H1 (cell line): Measurements from ENCODE around the gene POP7. TPM values are rescaled to one million over a fixed set of nuclear protein-coding genes. Genes with fewer than 3 reads are reported as not detected.

Experiments
- CTCF ChIA-PET: fragments of 300-600 bp; sonication (Branson Sonifier 250); formaldehyde crosslinking; loops from one replicate; lab custom pipeline; 2021; ENCODE audit not compliant: partially characterized antibody; lab: Charles Lee
- POLR2A ChIA-PET: fragments of 300-600 bp; sonication (Branson Sonifier 250); formaldehyde crosslinking; loops from one replicate; lab custom pipeline; 2021; ENCODE audit warnings: inconsistent platforms; ENCODE audit not compliant: partially characterized antibody; lab: Charles Lee
- DNase-seq, 2 experiments: peaks; one replicate each; pipeline versions ENCODE4 v3.0.0 to v3.0.0-alpha.2; 2010 to 2022; ENCODE audit warnings: low spot score in 2 of 2, low read depth in 1 of 2, mixed read lengths in 1 of 2
- FAIRE-seq: peaks from 2 replicates; lab custom pipeline; 2011; peaks lifted over from hg19 to GRCh38; lab: Jason Lieb, UNC
- H2AFZ ChIP-seq: 2 replicates; pipeline ENCODE4 v1.8.1; 2012; ENCODE audit warnings: low read length, inconsistent platforms
- H2AK5ac ChIP-seq: 2 replicates; pipeline ENCODE4 v1.6.1; 2013; ENCODE audit warnings: low read depth, low read length
- H2BK120ac ChIP-seq: replicated peaks from 2 replicates; pipeline ENCODE3; 2013; ENCODE audit warnings: low read depth, low read length, inconsistent platforms
- H2BK12ac ChIP-seq: 2 replicates; pipeline ENCODE4 v1.6.1; 2013; ENCODE audit warnings: low read depth, low read length
- H2BK15ac ChIP-seq: 2 replicates; pipeline ENCODE4 v1.6.1; 2013; ENCODE audit warnings: low read length
- H2BK20ac ChIP-seq: 2 replicates; pipeline ENCODE4 v1.6.1; 2013; ENCODE audit warnings: low read length
- H2BK5ac ChIP-seq: 2 replicates; pipeline ENCODE4 v1.6.1; 2013; ENCODE audit warnings: low read depth, low read length
- H3K14ac ChIP-seq: 2 replicates; pipeline ENCODE4 v1.6.1; 2013; ENCODE audit warnings: inconsistent platforms; ENCODE audit not compliant: insufficient read length
- H3K18ac ChIP-seq: 2 replicates; pipeline ENCODE4 v1.6.1; 2013; ENCODE audit warnings: low read length; ENCODE audit errors: extremely low read depth
- H3K23ac ChIP-seq: 2 replicates; pipeline ENCODE4 v1.6.1; 2013; ENCODE audit warnings: inconsistent platforms; ENCODE audit not compliant: insufficient read length
- H3K23me2 ChIP-seq: 2 replicates; pipeline ENCODE4 v1.6.1; 2013; ENCODE audit warnings: low read depth, low read length
- H3K27ac ChIP-seq: 2 replicates; pipeline ENCODE4 v1.6.1; 2011; ENCODE audit warnings: low read depth, low read length, inconsistent platforms
- H3K27me3 ChIP-seq, 4 experiments: replicated peaks in 1 of 4; 1 replicate in 1 of 4; 2 replicates in 3 of 4; pipeline versions ENCODE4 v1.6.1 to v1.8.1; 2011 to 2013; ENCODE audit warnings: low read length in 3 of 4, mild to moderate bottlenecking in 3 of 4, inconsistent platforms in 2 of 4, mixed read lengths in 2 of 4, moderate library complexity in 1 of 4; ENCODE audit not compliant: control insufficient read depth in 3 of 4, insufficient read depth in 3 of 4; ENCODE audit errors: extremely low read depth in 1 of 4
- H3K36me3 ChIP-seq, 4 experiments: 2 replicates each; pipeline versions ENCODE4 v1.6.1 to v1.8.1; 2011 to 2013; ENCODE audit warnings: mild to moderate bottlenecking in 4 of 4, low read length in 3 of 4, moderate library complexity in 2 of 4, control low read depth in 1 of 4, inconsistent platforms in 1 of 4; ENCODE audit not compliant: insufficient read depth in 4 of 4, control insufficient read depth in 2 of 4
- H3K4ac ChIP-seq: replicated peaks from 2 replicates; pipeline ENCODE3; 2013; ENCODE audit warnings: low read length, low read depth, mixed read lengths, inconsistent platforms; ENCODE audit not compliant: insufficient read length
- H3K4me1 ChIP-seq, 4 experiments: replicated peaks in 1 of 4; 1 replicate in 1 of 4; 2 replicates in 3 of 4; pipeline versions ENCODE4 v1.6.1 to v1.8.1; 2011 to 2013; ENCODE audit warnings: low read length in 3 of 4, inconsistent platforms in 2 of 4, mixed read lengths in 1 of 4; ENCODE audit not compliant: insufficient read depth in 4 of 4, control insufficient read depth in 3 of 4
- H3K4me2 ChIP-seq, 2 experiments: 2 replicates each; pipeline versions ENCODE4 v1.6.1 to v1.8.1; 2011 to 2013; ENCODE audit warnings: low read depth in 2 of 2, low read length in 2 of 2, control low read depth in 1 of 2, inconsistent platforms in 1 of 2, mild to moderate bottlenecking in 1 of 2; ENCODE audit not compliant: insufficient read depth in 1 of 2
- H3K4me3 ChIP-seq, 4 experiments: fragments of 200-600, 300-600 bp in 1 of 4; sonication (generic), shearing (Covaris generic), sonication (Bioruptor Twin) in 1 of 4; 2 replicates each; pipeline versions ENCODE4 v1.5.1 to v1.8.1; 2011 to 2016; ENCODE audit warnings: low read length in 4 of 4, low read depth in 3 of 4, control low read depth in 2 of 4, inconsistent platforms in 2 of 4, mild to moderate bottlenecking in 2 of 4, mixed read lengths in 1 of 4, moderate library complexity in 1 of 4; ENCODE audit not compliant: insufficient read depth in 2 of 4; ENCODE audit errors: extremely low read depth in 1 of 4
- H3K56ac ChIP-seq: replicated peaks from 2 replicates; pipeline ENCODE3; 2013; ENCODE audit warnings: low read depth, mild to moderate bottlenecking, mixed read lengths, low read length, inconsistent platforms; ENCODE audit not compliant: insufficient read length
- H3K79me1 ChIP-seq: 2 replicates; pipeline ENCODE4 v1.6.1; 2013; ENCODE audit warnings: low read depth, low read length, control low read depth
- H3K79me2 ChIP-seq, 2 experiments: 2 replicates each; pipeline versions ENCODE4 v1.6.1 to v1.8.1; 2012 to 2013; ENCODE audit warnings: low read length in 2 of 2, mild to moderate bottlenecking in 2 of 2, inconsistent platforms in 1 of 2; ENCODE audit not compliant: insufficient read depth in 2 of 2, control insufficient read depth in 1 of 2
- H3K9ac ChIP-seq, 4 experiments: replicated peaks in 1 of 4; 1 replicate in 1 of 4; 2 replicates in 3 of 4; pipeline versions ENCODE4 v1.6.1 to v1.8.1; 2011 to 2013; ENCODE audit warnings: low read depth in 3 of 4, low read length in 3 of 4, control low read depth in 2 of 4, mild to moderate bottlenecking in 2 of 4, moderate library complexity in 2 of 4, inconsistent platforms in 1 of 4; ENCODE audit errors: extremely low read depth in 1 of 4
- H3K9me3 ChIP-seq, 2 experiments: 2 replicates each; pipeline versions ENCODE4 v1.6.1 to v1.8.1; 2012 to 2013; ENCODE audit warnings: mild to moderate bottlenecking in 2 of 2, moderate library complexity in 2 of 2, control low read depth in 1 of 2, inconsistent platforms in 1 of 2, low read depth in 1 of 2, low read length in 1 of 2, mixed read lengths in 1 of 2; ENCODE audit not compliant: insufficient read depth in 2 of 2
- H4K20me1 ChIP-seq, 2 experiments: replicated peaks in 1 of 2; 2 replicates each; pipeline versions ENCODE3 to v1.8.1; 2011 to 2013; ENCODE audit warnings: inconsistent platforms in 2 of 2, low read length in 2 of 2, mild to moderate bottlenecking in 1 of 2; ENCODE audit not compliant: insufficient read depth in 2 of 2, control insufficient read depth in 1 of 2
- H4K5ac ChIP-seq: 2 replicates; pipeline ENCODE4 v1.6.1; 2013; ENCODE audit warnings: low read length, low read depth, mixed read lengths, inconsistent platforms; ENCODE audit not compliant: insufficient read length
- H4K8ac ChIP-seq: 2 replicates; pipeline ENCODE4 v1.8.0; 2013; ENCODE audit warnings: mild to moderate bottlenecking, moderate library complexity, low read length, inconsistent platforms; ENCODE audit not compliant: insufficient read depth; ENCODE audit errors: extremely low read depth
- H4K91ac ChIP-seq: replicated peaks from 2 replicates; pipeline ENCODE3; 2013; ENCODE audit warnings: low read length, mixed read lengths, inconsistent platforms; ENCODE audit not compliant: insufficient read length
- GABPA ChIP-seq: IDR thresholded peaks from 2 replicates; pipeline ENCODE4 v1.6.1; 2011; ENCODE audit warnings: mild to moderate bottlenecking, low read length, moderate library complexity, borderline replicate concordance; ENCODE audit not compliant: insufficient read depth
- JUN ChIP-seq: IDR thresholded peaks from 2 replicates; pipeline ENCODE4 v1.6.1; 2011; ENCODE audit warnings: low read depth, mild to moderate bottlenecking, improper control_type of control experiment, low read length
- JUND ChIP-seq: IDR thresholded peaks from 2 replicates; pipeline ENCODE4 v1.6.1; 2011; ENCODE audit warnings: mild to moderate bottlenecking, improper control_type of control experiment, low read length
- KDM4A ChIP-seq: IDR thresholded peaks from one replicate; pipeline ENCODE4 v1.7.1; 2012; ENCODE audit warnings: low read depth, mild to moderate bottlenecking, moderate library complexity, low read length, inconsistent platforms; ENCODE audit not compliant: severe bottlenecking
- MAFK ChIP-seq: IDR thresholded peaks from 2 replicates; pipeline ENCODE4 v1.6.1; 2012; ENCODE audit warnings: low read depth, mild to moderate bottlenecking, improper control_type of control experiment, low read length
- POLR2A ChIP-seq, 2 experiments: IDR thresholded peaks; 1 replicate in 1 of 2; 2 replicates in 1 of 2; pipeline ENCODE4 v1.6.1; 2011; ENCODE audit warnings: low read depth in 2 of 2, low read length in 2 of 2, mild to moderate bottlenecking in 2 of 2; ENCODE audit errors: control extremely low read depth in 1 of 2
- RFX5 ChIP-seq: IDR thresholded peaks from 2 replicates; pipeline ENCODE4 v1.6.1; 2011; ENCODE audit warnings: low read depth, low read length, improper control_type of control experiment, borderline replicate concordance
- SP4 ChIP-seq: IDR thresholded peaks from 2 replicates; pipeline ENCODE4 v1.6.1; 2012; ENCODE audit warnings: low read length, inconsistent platforms
- TAF7 ChIP-seq: optimal IDR thresholded peaks from 2 replicates; pipeline ENCODE3; 2011; ENCODE audit warnings: low read depth, mild to moderate bottlenecking, inconsistent platforms, low read length, moderate library complexity, borderline replicate concordance
- TEAD4 ChIP-seq: IDR thresholded peaks from 2 replicates; pipeline ENCODE4 v1.6.1; 2012; ENCODE audit warnings: low read depth, low read length, inconsistent platforms, mixed read lengths
- WGBS, 2 experiments: shearing (Covaris generic) in 1 of 2; methylation state at CpG; one replicate each; pipeline versions ENCODE4 v1.1.6 to v1.1.7; 2013 to 2015; ENCODE audit warnings: low lambda C conversion rate in 2 of 2, mixed read lengths in 2 of 2, inconsistent platforms in 1 of 2, low coverage in 1 of 2, missing lambda C conversion rate in 1 of 2; ENCODE audit not compliant: insufficient replicate concordance in 2 of 2, insufficient coverage in 1 of 2, insufficient read length in 1 of 2; ENCODE audit errors: extremely low coverage in 1 of 2, missing lambda C conversion rate in 1 of 2; 5-methylcytosine and 5-hydroxymethylcytosine counted together
- polyA plus RNA-seq, 7 experiments: library from polyadenylated mRNA; depleted of rRNA in 3 of 7; stranded (reverse) in 5 of 7; unstranded in 2 of 7; fragments of >200 nt in 5 of 7; fragments of 200-250 nt in 2 of 7; gene quantifications; 1 replicate in 5 of 7; 2 replicates in 1 of 7; 4 replicates in 1 of 7; pipeline versions ENCODE4 v1.2.1 to v1.2.3, GENCODE V29; 2011 to 2013; ENCODE audit warnings: missing spikeins in 2 of 7, mixed read lengths in 2 of 7
- total RNA-seq: library from RNA; stranded (reverse); fragmentation: NEBNext Ultra II Directional; extraction: Animal tissue kit (Norgen Biotek cat#: 25700); gene quantifications from 2 replicates; pipeline ENCODE4 v1.2.1, GENCODE V29; 2021
- TF ChIP-seq, protein P1 (sequence below): IDR thresholded peaks from 2 replicates; pipeline ENCODE4 v1.6.1; 2011; ENCODE audit warnings: low read depth, mild to moderate bottlenecking, low read length; ENCODE audit not compliant: insufficient read depth

Gene POP7
- total and polyA plus RNA-seq, 2 of the 8 experiments (the other 6 are each of a cell fraction or from before 2014, with no cell fraction given) = 92.5 to 135 TPM

DNA sequence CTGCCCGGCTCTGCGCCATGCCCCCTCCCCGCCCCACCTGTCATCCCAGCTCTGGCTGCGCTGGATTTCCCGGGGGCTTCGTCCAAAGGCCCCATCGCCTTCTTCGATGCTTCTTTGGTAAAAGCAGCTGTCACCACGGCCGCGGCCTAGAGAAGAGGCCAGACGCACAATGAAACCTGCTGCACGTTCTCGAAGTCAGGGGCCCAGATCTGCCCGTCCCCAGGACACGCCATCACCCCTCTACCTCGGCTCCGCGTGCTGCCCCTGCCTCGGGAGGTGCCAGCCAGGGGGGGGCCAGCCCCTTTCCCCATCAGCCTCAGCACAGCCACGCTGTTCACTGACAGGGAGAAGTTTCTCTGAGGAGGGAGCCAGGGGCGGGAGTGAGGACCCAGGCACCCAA, 18.7 kb upstream of the POP7 start:
- Histone ChIP-seq H3K4me1 (peaks cover 0 to 11% (median 8%) of the 10 kb centered on the region in 4 experiments; a peak in 6 of 7 replicates), H2AK5ac (no peak overlapping the region), H4K5ac (no peak overlapping the region), H3K27ac (no peak overlapping the region), H3K14ac (no peak overlapping the region), H3K79me2 (peaks cover 11 to 50% of the 10 kb centered on the region in 2 experiments), H3K27me3 (no peaks in the 10 kb centered on the region), H4K20me1 (peaks cover 30 to 54% of the 10 kb centered on the region in 2 experiments), H3K36me3 (peaks cover 36 to 72% (median 60%) of the 10 kb centered on the region in 4 experiments), H2BK20ac (no peak overlapping the region), H3K9me3 (no peaks in the 10 kb centered on the region), H2BK12ac (no peak overlapping the region), H2BK5ac (no peak overlapping the region), H3K79me1 (peaks cover 13% of the 10 kb centered on the region), H3K4ac (no peak overlapping the region), H2BK15ac (no peak overlapping the region), H2AFZ (no peak overlapping the region), H4K8ac (peak overlapping the region; percentile 36; the same call in 1 of the 2 replicates), H3K56ac (no peak overlapping the region), H3K23ac (no peak overlapping the region), H3K9ac (no peak overlapping the region), H2BK120ac (no peak overlapping the region), H3K4me2 (no peak overlapping the region), H3K4me3 (no peak overlapping the region), H4K91ac (no peak overlapping the region), H3K18ac (no peak overlapping the region), H3K23me2 (peaks cover 5% of the 10 kb centered on the region)
- DNase-seq = no peak
- POLR2A ChIA-PET = interaction anchor here (0.6 to 14.3 kb wide), 5 partner anchors 8 to 90 kb away, joined by 3 to 257 read pairs (median 4); partner anchors contain the start of gene POP7
- 90% methylated on average over 19 of the region's 22 CpGs; no CpG with 5 or more reads in 1 of the 2 experiments for WGBS, 2 experiments
- TF ChIP-seq RFX5 = no peak
- TF ChIP-seq, protein P1, sequence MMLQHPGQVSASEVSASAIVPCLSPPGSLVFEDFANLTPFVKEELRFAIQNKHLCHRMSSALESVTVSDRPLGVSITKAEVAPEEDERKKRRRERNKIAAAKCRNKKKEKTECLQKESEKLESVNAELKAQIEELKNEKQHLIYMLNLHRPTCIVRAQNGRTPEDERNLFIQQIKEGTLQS = no peak
- no peak for TF ChIP-seq MAFK
- no peak for TF ChIP-seq TAF7
- no peak for TF ChIP-seq JUND
- no peak for TF ChIP-seq POLR2A (IDR thresholded peaks at IDR 0.05; ENCODE audit: control extremely low read depth in 1 of 2, low read depth in 2 of 2, low read length in 2 of 2)
- no peak for TF ChIP-seq KDM4A
- no peak for TF ChIP-seq JUN
- no peak for TF ChIP-seq GABPA
- TF ChIP-seq SP4 = no peak
- TF ChIP-seq TEAD4 = no peak
- CTCF ChIA-PET = interaction anchor here (0.6 to 20.7 kb wide), 3 partner anchors 10 to 89 kb away, joined by 3 to 254 read pairs (median 7); partner anchors contain the start of gene POP7
- FAIRE-seq = no peak
